Activated CD4-positive, alpha-beta T cell treated with anti-CD3 and anti-CD28 coated beads for 24 hours (primary cell): ENCODE measurements around the gene SNX32.
"Not testable (repeated sequence)": the region's sequence is repeated elsewhere in the genome, so short reads cannot be mapped to it uniquely, and the experiment has no call there.

Experiments
- DNase-seq, 2 donors: peaks; one replicate each; pipeline ENCODE4 v3.0.0-alpha.2; 2020; ENCODE audit warnings: low read depth in 2 of 2

Gene SNX32

GRCh38 chr11:65826984-65827735, 6.6 kb upstream of the SNX32 start:
- no peak for DNase-seq

DNA sequence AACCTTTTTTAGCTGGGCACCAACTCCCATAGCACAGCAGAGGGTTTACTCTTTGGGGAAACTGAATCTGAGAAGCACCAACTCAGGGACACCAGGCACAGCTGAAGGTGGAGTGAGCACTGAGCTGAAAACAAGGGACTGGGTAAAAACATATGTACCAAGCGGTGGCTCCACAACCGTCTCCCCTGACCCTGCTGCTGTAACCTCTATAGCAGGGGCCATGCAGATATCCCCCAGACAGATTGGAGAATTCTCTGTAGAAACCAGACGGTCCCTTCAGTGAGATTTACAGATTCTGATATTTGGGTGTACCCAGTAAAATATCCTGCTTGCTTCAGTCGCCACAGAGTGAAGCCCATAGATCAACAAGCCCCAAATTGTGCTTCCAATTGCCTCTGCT, 4.3 kb upstream of the SNX32 start:
- no peak for DNase-seq

DNA sequence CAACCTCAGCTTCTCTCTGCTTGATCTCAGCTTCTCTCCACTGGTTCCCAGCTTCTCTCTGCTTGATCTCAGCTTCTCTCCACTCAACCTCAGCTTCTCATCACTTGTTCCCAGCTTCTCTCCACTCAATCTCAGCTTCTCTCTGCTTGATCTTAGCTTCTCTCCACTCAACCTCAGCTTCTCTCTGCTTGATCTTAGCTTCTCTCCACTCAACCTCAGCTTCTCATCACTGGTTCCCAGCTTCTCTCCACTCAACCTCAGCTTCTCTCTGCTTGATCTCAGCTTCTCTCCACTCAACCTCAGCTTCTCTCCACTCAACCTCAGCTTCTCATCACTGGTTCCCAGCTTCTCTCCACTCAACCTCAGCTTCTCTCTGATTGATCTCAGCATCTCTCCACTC, 1.5 kb upstream of the SNX32 start:
- DNase-seq = not testable (repeated sequence)

GRCh38 chr11:65834202-65834601, 439 bp downstream of the SNX32 start:
- DNase-seq = no peak

DNA sequence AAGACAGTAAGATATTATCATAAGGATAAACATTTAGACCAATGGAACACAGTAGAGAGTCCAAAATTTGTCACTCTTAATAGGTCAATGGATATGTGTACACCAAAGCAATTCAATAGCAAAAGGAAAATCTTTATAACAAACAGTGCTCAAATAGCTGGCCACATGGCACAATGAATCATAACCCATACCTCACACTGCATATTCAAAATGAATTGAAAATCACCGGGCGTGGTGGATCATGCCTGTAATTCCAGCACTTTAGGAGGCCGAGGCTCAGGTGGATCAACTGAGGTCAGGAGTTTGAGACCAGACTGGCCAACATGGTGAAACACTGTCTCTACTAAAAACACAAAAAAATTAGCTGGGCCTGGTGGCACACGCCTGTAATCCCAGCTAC, 8.4 kb downstream of the SNX32 start:
- DNase-seq = no peak

DNA sequence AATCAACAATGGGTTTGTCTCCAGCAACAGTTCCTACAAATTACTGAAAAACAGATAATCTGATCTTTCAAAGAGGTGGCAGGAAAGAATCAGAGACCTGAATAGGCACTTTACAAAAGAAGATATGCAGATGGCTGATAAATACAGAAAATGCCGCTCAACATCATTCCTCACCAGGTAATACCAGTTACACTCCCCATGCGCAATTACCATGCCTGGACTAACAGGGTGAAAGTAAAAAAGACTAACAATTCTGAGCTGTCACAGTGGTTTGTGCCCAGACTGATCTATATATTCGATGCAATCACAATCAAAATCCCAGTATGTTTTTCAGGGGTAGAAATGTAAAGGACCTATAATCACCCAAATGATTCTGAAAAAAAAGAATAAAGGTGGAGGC, 10.0 kb downstream of the SNX32 start:
- no peak for DNase-seq

- no peak for DNase-seq
These were observed 10.6 kb downstream of the SNX32 start for GRCh38 chr11:65844231-65844872.

DNA sequence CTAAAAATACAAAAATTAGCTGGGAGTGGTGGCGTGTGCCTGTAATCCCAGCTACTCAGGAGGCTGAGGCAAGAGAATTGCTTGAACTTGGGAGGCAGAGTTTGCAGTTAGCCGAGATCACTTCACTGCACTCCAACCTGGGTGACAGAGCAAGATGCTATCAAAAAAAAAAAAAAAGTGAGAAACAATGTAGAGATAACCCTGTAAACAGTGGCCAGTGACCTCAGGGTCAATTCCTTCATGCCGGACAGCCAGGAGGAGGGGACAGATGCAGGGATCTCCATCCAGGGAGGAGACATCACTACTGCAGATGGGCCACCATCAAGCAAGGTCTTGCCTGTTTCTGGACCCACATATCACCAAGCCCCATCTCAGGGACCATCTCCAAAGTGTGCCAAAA, 14.0 kb downstream of the SNX32 start:
- no peak for DNase-seq

DNA sequence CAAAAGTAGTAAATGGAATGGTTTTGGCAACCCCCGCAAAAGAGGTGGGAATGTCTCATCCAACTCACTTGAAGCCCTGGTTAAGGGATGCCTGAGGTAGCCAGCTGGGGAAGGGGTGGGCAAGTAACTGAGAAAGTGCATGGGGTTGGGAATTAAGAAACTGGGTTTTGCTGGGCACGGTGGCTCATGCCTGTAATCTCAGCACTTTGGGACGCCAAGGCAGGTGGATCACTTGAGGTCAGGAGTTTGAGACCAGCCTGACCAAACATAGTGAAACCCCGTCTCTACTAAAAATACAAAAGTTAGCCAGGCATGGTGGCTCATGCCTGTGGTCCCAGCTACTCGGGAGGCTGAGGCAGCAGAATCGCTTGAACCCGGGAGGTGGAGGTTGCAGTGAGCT, 14.9 kb downstream of the SNX32 start:
- not testable (repeated sequence) for DNase-seq

DNA sequence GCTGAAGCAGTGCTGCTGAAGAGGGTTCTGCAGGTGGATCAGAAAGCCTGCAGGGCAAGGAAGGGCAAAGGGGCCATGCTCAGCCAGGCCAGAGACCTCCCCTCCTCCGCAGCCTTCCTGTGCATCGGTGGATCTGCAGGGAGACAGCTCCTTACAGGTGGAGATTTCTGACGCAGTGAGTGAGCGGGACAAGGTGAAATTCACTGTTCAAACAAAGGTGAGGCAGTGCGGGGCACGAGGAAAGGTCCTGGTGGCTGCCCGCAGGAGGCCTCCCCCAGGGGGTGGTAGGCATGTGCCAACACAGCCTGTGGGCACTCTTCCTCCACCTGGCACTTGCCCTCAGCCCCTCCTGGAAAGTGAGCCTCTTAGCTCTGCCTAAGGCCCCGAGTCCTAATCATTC, 15.6 kb downstream of the SNX32 start:
- no peak for DNase-seq

DNA sequence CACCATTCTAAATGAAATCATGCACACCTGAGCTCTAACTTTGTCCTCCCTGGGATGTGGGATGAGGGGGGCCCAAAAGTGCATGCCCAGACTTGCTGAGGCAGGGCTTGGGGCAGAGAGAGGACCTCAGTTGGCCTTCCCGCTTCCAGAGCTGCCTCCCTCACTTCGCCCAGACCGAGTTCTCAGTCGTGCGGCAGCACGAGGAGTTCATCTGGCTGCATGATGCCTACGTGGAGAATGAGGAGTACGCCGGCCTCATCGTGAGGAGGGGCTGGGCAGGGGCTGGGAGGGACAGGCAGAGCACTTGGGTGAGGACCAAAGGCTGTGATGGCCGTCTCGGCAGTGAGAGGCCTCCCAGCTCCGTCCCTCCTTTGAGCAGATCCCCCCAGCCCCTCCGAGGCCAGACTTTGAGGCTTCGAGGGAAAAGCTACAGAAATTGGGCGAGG, 16.0 kb downstream of the SNX32 start:
- no peak for DNase-seq

- no peak for DNase-seq
These were observed 16.7 kb downstream of the SNX32 start for GRCh38 chr11:65850217-65851082.

DNA sequence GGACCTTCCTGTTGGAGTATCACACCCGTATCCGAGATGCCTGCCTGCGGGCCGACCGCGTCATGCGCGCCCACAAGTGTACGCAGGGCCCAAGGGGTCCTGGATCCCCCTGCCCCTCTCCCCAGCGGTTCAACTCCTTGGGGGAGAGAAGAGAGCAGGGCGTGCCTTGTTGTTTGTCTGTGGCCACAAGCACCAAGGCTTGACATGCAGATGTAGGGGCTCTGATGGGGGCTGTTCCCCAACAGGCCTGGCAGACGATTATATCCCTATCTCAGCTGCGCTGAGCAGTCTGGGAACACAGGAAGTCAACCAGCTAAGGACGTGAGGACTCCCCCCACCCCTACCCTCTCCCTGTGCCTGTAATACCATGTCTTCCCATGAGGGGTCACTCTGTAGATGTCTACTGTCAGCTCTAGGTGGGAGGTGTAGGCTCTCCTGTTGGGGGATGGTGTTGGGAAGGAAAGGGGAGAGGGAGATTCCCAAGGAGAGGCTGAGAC, 17.4 kb downstream of the SNX32 start:
- no peak for DNase-seq

DNA sequence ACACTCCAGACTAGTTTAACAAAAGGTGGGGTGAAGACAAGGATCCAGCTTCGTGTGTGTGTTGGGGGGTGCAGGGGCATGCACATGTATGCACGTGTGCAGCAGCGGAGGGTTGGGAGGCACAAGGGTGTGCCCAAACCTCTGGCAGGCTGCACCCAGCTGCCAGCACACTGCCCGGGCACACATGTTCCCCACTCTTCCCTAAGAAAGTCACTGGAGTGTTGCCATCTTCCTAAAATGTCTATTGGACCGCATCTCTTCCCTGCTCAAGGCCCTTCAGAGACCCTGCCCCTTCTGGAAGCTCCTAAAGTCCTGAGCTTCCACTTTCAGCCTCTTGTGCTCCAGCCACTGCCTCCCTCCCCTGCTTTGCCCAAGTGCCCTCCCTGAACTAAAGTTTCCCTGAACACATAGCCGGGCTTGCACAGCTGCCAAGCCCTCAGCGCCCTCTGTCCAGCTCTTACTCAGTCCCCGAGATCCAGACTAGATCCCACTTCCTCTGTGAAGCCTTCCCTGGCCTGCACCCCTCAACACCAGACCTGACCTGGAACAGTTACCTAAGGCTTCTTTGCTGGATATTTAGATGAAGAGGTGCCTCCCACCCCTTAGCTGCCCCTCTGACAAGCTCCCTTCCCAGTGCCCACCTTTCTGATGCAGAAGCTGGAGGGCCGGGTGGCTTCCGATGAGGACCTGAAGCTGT, 18.2 kb downstream of the SNX32 start:
- DNase-seq = no peak

- DNase-seq = no peak
These were observed 18.9 kb downstream of the SNX32 start for GRCh38 chr11:65852508-65853245.

DNA sequence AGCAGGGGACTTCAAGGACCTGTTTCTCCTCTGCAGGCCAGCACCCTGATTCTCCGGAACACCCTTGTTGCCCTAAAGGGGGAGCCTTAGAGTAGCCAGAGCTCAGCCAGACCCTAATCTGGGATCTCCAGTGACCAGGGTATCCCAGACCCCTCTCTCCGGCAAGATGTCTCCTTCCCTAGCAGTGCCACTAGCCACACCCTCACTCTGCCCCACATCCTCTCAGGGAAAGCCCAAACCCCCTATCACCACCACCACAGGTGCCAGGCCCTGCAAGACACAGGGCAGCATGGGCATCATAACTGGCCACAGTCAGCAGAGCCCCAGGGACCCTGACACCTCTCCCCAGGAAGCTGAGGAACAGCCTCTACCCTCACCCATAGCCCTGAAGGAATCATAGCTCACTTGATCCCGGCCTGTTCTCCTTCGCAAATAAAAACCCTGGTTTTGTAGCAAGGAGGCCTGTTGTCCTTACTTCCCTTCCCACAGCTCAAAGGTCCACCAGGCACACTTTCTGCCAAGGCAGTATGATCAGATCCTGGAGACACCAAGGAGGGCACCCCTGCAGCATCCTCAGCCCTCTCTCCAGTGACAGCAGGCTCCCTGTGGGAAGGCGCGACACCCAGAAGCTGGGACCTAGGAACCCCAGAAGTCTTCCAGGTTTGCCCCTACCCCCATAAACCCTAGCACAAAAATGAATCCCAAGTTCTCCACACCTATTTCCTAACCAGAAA, 19.6 kb downstream of the SNX32 start:
- no peak for DNase-seq

- DNase-seq = no peak
These were observed 20.4 kb downstream of the SNX32 start for GRCh38 chr11:65854161-65854592.

- no peak for DNase-seq
These were observed 21.4 kb downstream of the SNX32 start for GRCh38 chr11:65854852-65855837.

GRCh38 chr11:65855927-65856363, 22.2 kb downstream of the SNX32 start:
- DNase-seq = no peak
